Measurements from ENCODE around the gene ARID3A. TPM values are rescaled to one million over a fixed set of nuclear protein-coding genes. Genes with fewer than 3 reads are reported as not detected.

ARID3A gene
- total RNA-seq, 1 donor from 2014 or later = 2.6 TPM

- H3K27me3 ChIP-seq (ENCODE audit: control insufficient read depth in 3 of 3, insufficient read depth in 3 of 3, low read length in 3 of 3) = no peaks in the 10 kb centered on the region
- peaks cover 10 to 22% (median 12%) of the 10 kb centered on the region in 3 donors for H3K36me3 ChIP-seq (ENCODE audit: control insufficient read depth in 3 of 3, insufficient read depth in 3 of 3, low read length in 3 of 3)
- peaks cover 53 to 60% (median 59%) of the 10 kb centered on the region in 3 donors for H3K4me1 ChIP-seq (ENCODE audit: control insufficient read depth in 3 of 3, insufficient read depth in 3 of 3, low read length in 3 of 3)
- peak overlapping the region in 1 of 3 donors; percentile 90 for H3K9ac ChIP-seq (ENCODE audit: low read depth in 1 of 3, low read length in 3 of 3)
- H3K4me3 ChIP-seq (ENCODE audit: low read length in 3 of 3) = peak overlapping the region in 2 of 3 donors; percentile 33 to 49
- no peaks in the 10 kb centered on the region for H3K9me3 ChIP-seq (ENCODE audit: control insufficient read depth in 3 of 3, low read length in 3 of 3)
- H3K27ac ChIP-seq (ENCODE audit: low read depth, low read length) = no peak overlapping the region
Measured at GRCh38 chr19:1015782-1016646, 90.2 kb downstream of the ARID3A start.

GRCh38 chr19:1016647-1017114 is 90.8 kb downstream of the ARID3A start:
- H3K27ac ChIP-seq (ENCODE audit: low read depth, low read length) = no peak overlapping the region
- H3K4me1 ChIP-seq (ENCODE audit: control insufficient read depth in 3 of 3, insufficient read depth in 3 of 3, low read length in 3 of 3) = peaks cover 54 to 65% (median 63%) of the 10 kb centered on the region in 3 donors
- no peaks in the 10 kb centered on the region for H3K27me3 ChIP-seq (ENCODE audit: control insufficient read depth in 3 of 3, insufficient read depth in 3 of 3, low read length in 3 of 3)
- peak overlapping the region in 2 of 3 donors; percentile 33 to 49 for H3K4me3 ChIP-seq (ENCODE audit: low read length in 3 of 3)
- H3K9me3 ChIP-seq (ENCODE audit: control insufficient read depth in 3 of 3, low read length in 3 of 3) = no peaks in the 10 kb centered on the region
- peaks cover 9 to 18% (median 12%) of the 10 kb centered on the region in 3 donors for H3K36me3 ChIP-seq (ENCODE audit: control insufficient read depth in 3 of 3, insufficient read depth in 3 of 3, low read length in 3 of 3)
- peak overlapping the region; percentile 23 to 90 (median 43) for H3K9ac ChIP-seq (ENCODE audit: low read depth in 1 of 3, low read length in 3 of 3)

GRCh38 chr19:1017115-1017905 is 91.5 kb downstream of the ARID3A start:
- H3K9ac ChIP-seq (ENCODE audit: low read depth in 1 of 3, low read length in 3 of 3) = peak overlapping the region; percentile 23 to 90 (median 51)
- H3K27ac ChIP-seq (ENCODE audit: low read depth, low read length) = no peak overlapping the region
- H3K4me1 ChIP-seq (ENCODE audit: control insufficient read depth in 3 of 3, insufficient read depth in 3 of 3, low read length in 3 of 3) = peaks cover 54 to 67% (median 65%) of the 10 kb centered on the region in 3 donors
- H3K4me3 ChIP-seq (ENCODE audit: low read length in 3 of 3) = peak overlapping the region in 2 of 3 donors; percentile 33 to 49
- no peaks in the 10 kb centered on the region for H3K9me3 ChIP-seq (ENCODE audit: control insufficient read depth in 3 of 3, low read length in 3 of 3)
- no peaks in the 10 kb centered on the region for H3K27me3 ChIP-seq (ENCODE audit: control insufficient read depth in 3 of 3, insufficient read depth in 3 of 3, low read length in 3 of 3)
- peaks cover 6 to 15% (median 12%) of the 10 kb centered on the region in 3 donors for H3K36me3 ChIP-seq (ENCODE audit: control insufficient read depth in 3 of 3, insufficient read depth in 3 of 3, low read length in 3 of 3)

GRCh38 chr19:1017906-1018305 is 92.1 kb downstream of the ARID3A start:
- H3K9ac ChIP-seq (ENCODE audit: low read depth in 1 of 3, low read length in 3 of 3) = peak overlapping the region; percentile 23 to 90 (median 51)
- H3K27ac ChIP-seq (ENCODE audit: low read depth, low read length) = no peak overlapping the region
- H3K4me1 ChIP-seq (ENCODE audit: control insufficient read depth in 3 of 3, insufficient read depth in 3 of 3, low read length in 3 of 3) = peaks cover 54 to 67% (median 65%) of the 10 kb centered on the region in 3 donors
- no peaks in the 10 kb centered on the region for H3K9me3 ChIP-seq (ENCODE audit: control insufficient read depth in 3 of 3, low read length in 3 of 3)
- H3K27me3 ChIP-seq (ENCODE audit: control insufficient read depth in 3 of 3, insufficient read depth in 3 of 3, low read length in 3 of 3) = no peaks in the 10 kb centered on the region
- H3K4me3 ChIP-seq (ENCODE audit: low read length in 3 of 3) = peak overlapping the region in 1 of 3 donors; percentile 8
- H3K36me3 ChIP-seq (ENCODE audit: control insufficient read depth in 3 of 3, insufficient read depth in 3 of 3, low read length in 3 of 3) = peaks cover 5 to 13% (median 10%) of the 10 kb centered on the region in 3 donors

GRCh38 chr19:1018393-1018792 is 92.6 kb downstream of the ARID3A start:
- no peaks in the 10 kb centered on the region for H3K27me3 ChIP-seq (ENCODE audit: control insufficient read depth in 3 of 3, insufficient read depth in 3 of 3, low read length in 3 of 3)
- peaks cover under 1 to 8% (median 5%) of the 10 kb centered on the region in 3 donors for H3K36me3 ChIP-seq (ENCODE audit: control insufficient read depth in 3 of 3, insufficient read depth in 3 of 3, low read length in 3 of 3)
- no peak overlapping the region for H3K27ac ChIP-seq (ENCODE audit: low read depth, low read length)
- peak overlapping the region; percentile 20 to 90 (median 36) for H3K9ac ChIP-seq (ENCODE audit: low read depth in 1 of 3, low read length in 3 of 3)
- peaks cover 54 to 67% (median 65%) of the 10 kb centered on the region in 3 donors for H3K4me1 ChIP-seq (ENCODE audit: control insufficient read depth in 3 of 3, insufficient read depth in 3 of 3, low read length in 3 of 3)
- no peaks in the 10 kb centered on the region for H3K9me3 ChIP-seq (ENCODE audit: control insufficient read depth in 3 of 3, low read length in 3 of 3)
- H3K4me3 ChIP-seq (ENCODE audit: low read length in 3 of 3) = peak overlapping the region in 1 of 3 donors; percentile 8

- Histone ChIP-seq H3K27me3 (ENCODE audit: control insufficient read depth in 3 of 3, insufficient read depth in 3 of 3, low read length in 3 of 3) (no peaks in the 10 kb centered on the region), H3K36me3 (ENCODE audit: control insufficient read depth in 3 of 3, insufficient read depth in 3 of 3, low read length in 3 of 3) (peaks cover 0 to 2% (median under 1%) of the 10 kb centered on the region in 3 donors), H3K27ac (ENCODE audit: low read depth, low read length) (no peak overlapping the region), H3K4me3 (ENCODE audit: low read length in 3 of 3) (peak overlapping the region; percentile 88 to 94 (median 91)), H3K4me1 (ENCODE audit: control insufficient read depth in 3 of 3, insufficient read depth in 3 of 3, low read length in 3 of 3) (peaks cover 54 to 67% (median 65%) of the 10 kb centered on the region in 3 donors), H3K9ac (ENCODE audit: low read depth in 1 of 3, low read length in 3 of 3) (peak overlapping the region; percentile 59 to 94 (median 90)), H3K9me3 (ENCODE audit: control insufficient read depth in 3 of 3, low read length in 3 of 3) (no peaks in the 10 kb centered on the region)
Measured at GRCh38 chr19:1018932-1019615, 93.2 kb downstream of the ARID3A start.

GRCh38 chr19:1019616-1019961 is 93.8 kb downstream of the ARID3A start:
- Histone ChIP-seq H3K4me3 (ENCODE audit: low read length in 3 of 3) (peak overlapping the region; percentile 88 to 94 (median 91)), H3K9ac (ENCODE audit: low read depth in 1 of 3, low read length in 3 of 3) (peak overlapping the region; percentile 90 to 94 (median 90)), H3K36me3 (ENCODE audit: control insufficient read depth in 3 of 3, insufficient read depth in 3 of 3, low read length in 3 of 3) (no peaks in the 10 kb centered on the region), H3K27ac (ENCODE audit: low read depth, low read length) (no peak overlapping the region), H3K27me3 (ENCODE audit: control insufficient read depth in 3 of 3, insufficient read depth in 3 of 3, low read length in 3 of 3) (no peaks in the 10 kb centered on the region), H3K4me1 (ENCODE audit: control insufficient read depth in 3 of 3, insufficient read depth in 3 of 3, low read length in 3 of 3) (peaks cover 54 to 66% (median 62%) of the 10 kb centered on the region in 3 donors), H3K9me3 (ENCODE audit: control insufficient read depth in 3 of 3, low read length in 3 of 3) (no peaks in the 10 kb centered on the region)

- Histone ChIP-seq H3K27ac (ENCODE audit: low read depth, low read length) (peak overlapping the region; percentile 88), H3K36me3 (ENCODE audit: control insufficient read depth in 3 of 3, insufficient read depth in 3 of 3, low read length in 3 of 3) (no peaks in the 10 kb centered on the region), H3K4me1 (ENCODE audit: control insufficient read depth in 3 of 3, insufficient read depth in 3 of 3, low read length in 3 of 3) (peaks cover 51 to 60% (median 56%) of the 10 kb centered on the region in 3 donors), H3K4me3 (ENCODE audit: low read length in 3 of 3) (peak overlapping the region; percentile 88 to 94 (median 91)), H3K27me3 (ENCODE audit: control insufficient read depth in 3 of 3, insufficient read depth in 3 of 3, low read length in 3 of 3) (no peaks in the 10 kb centered on the region), H3K9ac (ENCODE audit: low read depth in 1 of 3, low read length in 3 of 3) (peak overlapping the region; percentile 90 to 94 (median 90)), H3K9me3 (ENCODE audit: control insufficient read depth in 3 of 3, low read length in 3 of 3) (no peaks in the 10 kb centered on the region)
Measured at GRCh38 chr19:1019980-1020867, 94.4 kb downstream of the ARID3A start.

Measured in skeletal muscle tissue (tissue), 4 donors.